HCT116 (cell line): ENCODE results near the gene NAALAD2. TPM values are rescaled to one million over a fixed set of nuclear protein-coding genes. Genes with fewer than 3 reads are reported as not detected.

Source experiments
- ATAC-seq: fragments of 200-7000 bp; cut with Tn5 transposase; 2 replicates; pipeline ENCODE4 v1.9.1; 2020; ENCODE audit warnings: mild to moderate bottlenecking, moderate library complexity
- BruUV-seq: library from RNA; stranded (reverse); fragments of 400-500 nt; replicated peaks from 2 replicates; lab custom pipeline; 2021; lab: Mats Ljungman, UMichigan
- CTCF ChIA-PET: fragments of 300-600 bp; sonication (Branson Sonifier 250); formaldehyde crosslinking; loops from one replicate; lab custom pipeline; 2021; ENCODE audit warnings: antibody characterized with exemption; lab: Charles Lee
- POLR2A ChIA-PET: fragments of 300-600, 350-600 bp; sonication (Branson Sonifier 250); formaldehyde crosslinking; loops from one replicate; lab custom pipeline; 2021; ENCODE audit warnings: antibody characterized with exemption; lab: Charles Lee
- RAD21 ChIA-PET, 2 experiments: fragments of 300-600 bp; sonication (Branson Sonifier 250); formaldehyde crosslinking; loops; one replicate each; lab custom pipeline; 2023; ENCODE audit warnings: low total read pairs in 2 of 2; ENCODE audit not compliant: uncharacterized antibody in 2 of 2, unreplicated experiment in 2 of 2, low non-redundant PET in 1 of 2; lab: Charles Lee
- DNase-seq: peaks from one replicate; pipeline ENCODE4 v3.0.0-alpha.2; 2010; ENCODE audit warnings: low read depth, low spot score
- H2AFZ ChIP-seq: fragments of 200-600 bp; shearing (Covaris generic), sonication (generic); 2 replicates; pipeline ENCODE4 v1.6.1; 2017; ENCODE audit warnings: low read depth, mixed run types, mixed read lengths, antibody characterized with exemption, low read length; ENCODE audit not compliant: poor library complexity, severe bottlenecking
- H3K27ac ChIP-seq: 2 replicates; pipeline ENCODE4 v1.5.1; 2012; ENCODE audit warnings: low read depth, low read length
- H3K27me3 ChIP-seq: fragments of 200-600 bp; sonication (generic); 2 replicates; pipeline ENCODE4 v1.6.1; 2016; ENCODE audit warnings: mixed run types, low read length, mixed read lengths; ENCODE audit not compliant: insufficient read depth
- H3K36me3 ChIP-seq, 2 experiments: fragments of 200-500 bp in 1 of 2; fragments of 200-600 bp in 1 of 2; sonication (Bioruptor generic) in 1 of 2; sonication (generic) in 1 of 2; 2 replicates each; pipeline versions ENCODE4 v1.5.1 to v1.6.1; 2014 to 2016; ENCODE audit warnings: low read length in 2 of 2, inconsistent platforms in 1 of 2, mixed read lengths in 1 of 2, mixed run types in 1 of 2; ENCODE audit not compliant: insufficient read depth in 2 of 2, control insufficient read depth in 1 of 2
- H3K4me1 ChIP-seq, 2 experiments: fragments of 200-600 bp in 1 of 2; sonication (generic) in 1 of 2; 2 replicates each; pipeline versions ENCODE4 v1.5.1 to v1.6.1; 2012 to 2017; ENCODE audit warnings: low read length in 2 of 2, inconsistent platforms in 1 of 2, mild to moderate bottlenecking in 1 of 2, mixed read lengths in 1 of 2, mixed run types in 1 of 2, moderate library complexity in 1 of 2; ENCODE audit not compliant: insufficient read depth in 2 of 2, control insufficient read depth in 1 of 2
- H3K4me2 ChIP-seq: fragments of 200-600 bp; sonication (generic); 2 replicates; pipeline ENCODE4 v1.6.1; 2017; ENCODE audit warnings: mixed run types, low read length, mixed read lengths
- H3K4me3 ChIP-seq, 2 experiments: fragments of 200-600 bp in 1 of 2; sonication (generic) in 1 of 2; replicated peaks in 1 of 2; 2 replicates each; pipeline ENCODE4 v1.5.1; 2011 to 2016; ENCODE audit warnings: low read length in 2 of 2, control low read depth in 1 of 2, low read depth in 1 of 2, mild to moderate bottlenecking in 1 of 2, mixed read lengths in 1 of 2, mixed run types in 1 of 2
- H3K79me2 ChIP-seq: fragments of 200-600 bp; sonication (generic); 2 replicates; pipeline ENCODE4 v1.6.1; 2017; ENCODE audit warnings: mild to moderate bottlenecking, mixed run types, low read length, moderate library complexity, mixed read lengths; ENCODE audit not compliant: insufficient read depth
- H3K9ac ChIP-seq: fragments of 200-600 bp; sonication (generic); 2 replicates; pipeline ENCODE4 v1.6.1; 2016; ENCODE audit warnings: low read length, mixed read lengths
- H3K9me2 ChIP-seq: fragments of 200-600 bp; sonication (generic), shearing (Covaris generic); 2 replicates; pipeline ENCODE4 v1.6.1; 2017; ENCODE audit warnings: mixed run types, mild to moderate bottlenecking, moderate library complexity; ENCODE audit not compliant: insufficient read depth
- H3K9me3 ChIP-seq, 2 experiments: fragments of 200-500 bp in 1 of 2; fragments of 200-600 bp in 1 of 2; sonication (Bioruptor generic) in 1 of 2; sonication (generic) in 1 of 2; 2 replicates each; pipeline ENCODE4 v1.6.1; 2014 to 2017; ENCODE audit warnings: low read length in 2 of 2, mixed read lengths in 2 of 2, inconsistent platforms in 1 of 2, low read depth in 1 of 2, mild to moderate bottlenecking in 1 of 2, mixed run types in 1 of 2, moderate library complexity in 1 of 2; ENCODE audit not compliant: control insufficient read depth in 1 of 2, insufficient read depth in 1 of 2
- H4K20me1 ChIP-seq: fragments of 200-600 bp; sonication (generic), shearing (Covaris generic); 2 replicates; pipeline ENCODE4 v1.6.1; 2017; ENCODE audit warnings: mixed run types, mild to moderate bottlenecking, moderate library complexity; ENCODE audit not compliant: insufficient read depth
- CBX3 ChIP-seq: IDR thresholded peaks from 2 replicates; pipeline ENCODE4 v1.6.1; 2012; ENCODE audit warnings: low read depth
- CEBPB ChIP-seq: IDR thresholded peaks from 2 replicates; pipeline ENCODE4 v1.6.1; 2012; ENCODE audit warnings: low read depth
- EZH2phosphoT487 ChIP-seq: fragments of 200-600 bp; IDR thresholded peaks from 2 replicates; pipeline ENCODE4 v1.6.1; 2018; ENCODE audit warnings: antibody characterized with exemption, borderline replicate concordance
- JUND ChIP-seq: IDR thresholded peaks from 2 replicates; pipeline ENCODE4 v1.6.1; 2012
- MAX ChIP-seq: IDR thresholded peaks from 2 replicates; pipeline ENCODE4 v1.6.1; 2012
- POLR2AphosphoS5 ChIP-seq: IDR thresholded peaks from 2 replicates; pipeline ENCODE4 v1.6.1; 2011; ENCODE audit warnings: mild to moderate bottlenecking, low read depth, low read length, moderate library complexity
- SRF ChIP-seq: IDR thresholded peaks from 2 replicates; pipeline ENCODE4 v1.6.1; 2012; ENCODE audit warnings: low read depth
- YY1 ChIP-seq: IDR thresholded peaks from 2 replicates; pipeline ENCODE4 v1.6.1; 2011; ENCODE audit warnings: low read length, low read depth, moderate library complexity, mild to moderate bottlenecking; ENCODE audit not compliant: insufficient replicate concordance; ENCODE audit errors: extremely low read depth
- intact Hi-C: fragments of 100-400 bp; cut with micrococcal nuclease; formaldehyde crosslinking; loops from 2 replicates; pipeline ENCODE4 v1.10.0; 2022
- total RNA-seq: library from RNA; stranded (reverse); gene quantifications from one replicate; pipeline ENCODE4 v1.2.1, GENCODE V29; 2021; ENCODE audit not compliant: unreplicated experiment
- TF ChIP-seq, protein P1 (sequence below), 3 experiments: fragments of 200-600 bp in 1 of 3; sonication (generic) in 1 of 3; IDR thresholded peaks in 2 of 3; conservative IDR thresholded peaks in 1 of 3; 2 replicates each; pipeline ENCODE4 v1.5.1; 2012 to 2017; ENCODE audit warnings: low read depth in 2 of 3, low read length in 2 of 3, antibody characterized with exemption in 1 of 3, borderline replicate concordance in 1 of 3, control low read depth in 1 of 3, mild to moderate bottlenecking in 1 of 3, mixed read lengths in 1 of 3, mixed run types in 1 of 3, moderate library complexity in 1 of 3; ENCODE audit not compliant: insufficient read depth in 1 of 3

The NAALAD2 gene
- total RNA-seq, 1 experiment from 2014 or later, result not detected

DNA sequence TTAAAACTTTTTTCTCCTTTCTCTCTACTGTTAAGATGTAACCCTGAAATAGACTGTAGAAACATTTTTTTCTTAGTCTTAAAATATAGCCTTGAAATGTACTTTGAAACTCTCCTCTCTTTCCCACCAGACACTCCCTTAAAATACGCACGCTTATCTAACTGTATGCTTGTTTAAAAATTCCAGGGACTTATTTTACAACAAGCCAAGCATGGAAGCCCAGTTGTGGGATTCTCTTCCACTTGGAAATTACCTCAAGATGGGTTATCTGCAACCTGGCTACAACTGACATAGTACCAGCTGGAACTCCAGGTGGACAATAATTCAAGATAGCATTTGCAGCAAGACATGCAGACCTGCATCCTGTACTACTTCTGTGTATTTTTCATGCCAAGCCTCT lies 100.5 kb downstream of the NAALAD2 start (continued):
- no peak for TF ChIP-seq CEBPB
- no peak for TF ChIP-seq POLR2AphosphoS5
- TF ChIP-seq, protein P1, sequence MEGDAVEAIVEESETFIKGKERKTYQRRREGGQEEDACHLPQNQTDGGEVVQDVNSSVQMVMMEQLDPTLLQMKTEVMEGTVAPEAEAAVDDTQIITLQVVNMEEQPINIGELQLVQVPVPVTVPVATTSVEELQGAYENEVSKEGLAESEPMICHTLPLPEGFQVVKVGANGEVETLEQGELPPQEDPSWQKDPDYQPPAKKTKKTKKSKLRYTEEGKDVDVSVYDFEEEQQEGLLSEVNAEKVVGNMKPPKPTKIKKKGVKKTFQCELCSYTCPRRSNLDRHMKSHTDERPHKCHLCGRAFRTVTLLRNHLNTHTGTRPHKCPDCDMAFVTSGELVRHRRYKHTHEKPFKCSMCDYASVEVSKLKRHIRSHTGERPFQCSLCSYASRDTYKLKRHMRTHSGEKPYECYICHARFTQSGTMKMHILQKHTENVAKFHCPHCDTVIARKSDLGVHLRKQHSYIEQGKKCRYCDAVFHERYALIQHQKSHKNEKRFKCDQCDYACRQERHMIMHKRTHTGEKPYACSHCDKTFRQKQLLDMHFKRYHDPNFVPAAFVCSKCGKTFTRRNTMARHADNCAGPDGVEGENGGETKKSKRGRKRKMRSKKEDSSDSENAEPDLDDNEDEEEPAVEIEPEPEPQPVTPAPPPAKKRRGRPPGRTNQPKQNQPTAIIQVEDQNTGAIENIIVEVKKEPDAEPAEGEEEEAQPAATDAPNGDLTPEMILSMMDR (IDR thresholded peaks at IDR 0.05 in 2 of 3, conservative IDR thresholded peaks at IDR 0.05 in 1 of 3; ENCODE audit: borderline replicate concordance in 1 of 3, insufficient read depth in 1 of 3, low read depth in 2 of 3, low read length in 2 of 3), result no peak

DNA sequence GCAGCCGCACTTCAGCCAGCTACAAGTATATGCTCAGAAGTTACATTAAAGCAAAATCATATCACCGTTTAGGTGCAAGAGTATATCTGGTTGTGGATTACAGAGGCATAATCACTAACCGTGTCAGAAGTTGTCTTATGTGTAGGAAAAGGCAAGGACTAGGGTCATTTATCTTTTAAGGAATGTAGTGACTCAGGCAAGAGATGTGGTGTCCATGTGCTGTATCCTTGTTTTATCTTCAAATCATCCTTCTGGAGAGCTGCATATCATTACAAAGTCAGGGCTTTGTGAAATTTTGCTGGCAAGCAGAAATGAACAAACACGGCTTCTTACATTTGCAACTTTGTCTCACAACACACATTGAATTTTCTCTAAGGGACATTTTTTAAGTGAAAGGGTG lies 101.1 kb downstream of the NAALAD2 start:
- Histone ChIP-seq H3K9ac (no peak overlapping the region), H4K20me1 (no peaks in the 10 kb centered on the region), H2AFZ (no peak overlapping the region), H3K36me3 (no peaks in the 10 kb centered on the region), H3K79me2 (no peaks in the 10 kb centered on the region), H3K27me3 (0 out of 2 replicates have a peak, but pooled peaks cover 4% of the 10 kb centered on the region), H3K4me1 (no peaks in the 10 kb centered on the region), H3K27ac (no peak overlapping the region), H3K9me2 (no peaks in the 10 kb centered on the region), H3K4me2 (no peak overlapping the region), H3K9me3 (no peaks in the 10 kb centered on the region), H3K4me3 (no peak overlapping the region)
- ChIA-PET CTCF (no interaction called here), RAD21 (no interaction called here), POLR2A (no interaction called here)
- TF ChIP-seq CBX3, result no peak
- TF ChIP-seq MAX, result no peak
- TF ChIP-seq YY1, result no peak
- TF ChIP-seq SRF, result no peak
- no peak for TF ChIP-seq POLR2AphosphoS5
- TF ChIP-seq EZH2phosphoT487, result no peak
- TF ChIP-seq JUND, result no peak
- ATAC-seq (no peak), DNase-seq (no peak)
- no TSS peak for BruUV-seq
- intact Hi-C loops, result no loop called here
